Measurements from ENCODE around the gene CNKSR1. TPM values are rescaled to one million over a fixed set of nuclear protein-coding genes. Genes with fewer than 3 reads are reported as not detected.

Gene CNKSR1
- total RNA-seq, 1 donor from 2014 or later: 21.9 TPM

DNA sequence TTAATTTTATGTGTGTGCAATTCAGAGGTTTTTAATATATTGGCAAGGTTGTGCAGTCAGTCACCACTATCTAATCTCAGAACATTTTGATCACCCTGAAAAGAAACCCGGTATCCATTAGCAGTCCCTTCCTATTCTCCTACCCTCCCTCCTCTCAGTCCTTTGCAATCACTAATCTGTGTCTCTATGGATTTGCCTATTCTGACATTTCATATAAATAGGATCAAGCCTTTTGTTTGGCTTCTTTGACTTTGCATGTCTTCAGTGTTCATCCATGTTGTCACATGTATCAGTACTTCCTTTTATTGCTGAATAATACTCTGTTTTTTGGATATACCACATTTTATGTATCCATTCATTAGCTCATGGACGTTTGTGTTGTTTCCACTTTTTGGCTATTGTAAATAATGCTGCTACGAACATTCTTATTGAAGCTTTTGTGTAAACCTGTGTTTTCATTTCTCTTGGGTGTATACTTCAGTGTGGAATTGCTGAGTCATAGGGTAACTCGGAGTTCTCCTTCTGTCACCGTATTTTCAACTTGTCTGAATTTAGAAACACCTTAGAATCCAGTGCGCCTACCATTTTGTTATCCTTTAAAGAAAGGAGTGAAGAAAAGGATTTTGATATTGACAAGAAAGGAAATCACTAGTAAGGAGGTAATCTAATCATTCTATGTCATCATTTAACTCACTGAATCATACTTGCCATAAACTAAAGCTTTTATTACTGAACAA lies 60.1 kb downstream of the CNKSR1 start:
- Histone ChIP-seq H3K27me3 (no peaks in the 10 kb centered on the region), H3K4me3 (no peak overlapping the region), H3K9me3 (no peaks in the 10 kb centered on the region), H3K36me3 (no peaks in the 10 kb centered on the region), H3K27ac (no peak overlapping the region), H3K4me1 (peaks cover 6% of the 10 kb centered on the region)
- TF ChIP-seq POLR2AphosphoS5 (IDR thresholded peaks at IDR 0.05; ENCODE audit: insufficient read depth in 1 of 2, low read depth in 1 of 2) (peak in 1 of 2 donors; percentile 74), POLR2A (IDR thresholded peaks at IDR 0.05) (no peak)
- no peak for DNase-seq (ENCODE audit: extremely low spot score in 2 of 2)
- intact Hi-C loops (cut with DNase I): no loop called here

Other genes starting within 250 kb of the CNKSR1 start
- 7.1 TPM for gene PAFAH2, start 179.4 kb upstream of the CNKSR1 start, total RNA-seq
- gene EXTL1, start 155.7 kb upstream of the CNKSR1 start, total RNA-seq: 0.74 TPM
- not detected for gene SLC30A2, start 131.4 kb upstream of the CNKSR1 start, total RNA-seq
- gene TRIM63, start 109.9 kb upstream of the CNKSR1 start, total RNA-seq: not detected
- 5.6 TPM for gene PDIK1L, start 65.7 kb upstream of the CNKSR1 start, total RNA-seq
- 4.2 TPM for gene FAM110D, start 18.4 kb upstream of the CNKSR1 start, total RNA-seq
- gene C1orf232, start 8.5 kb upstream of the CNKSR1 start, total RNA-seq: not detected
- gene ZNF593, start 7.6 kb upstream of the CNKSR1 start, total RNA-seq: 18.7 TPM
- gene ZNF593OS, start 5.7 kb upstream of the CNKSR1 start, total RNA-seq: not detected
- not detected for gene CATSPER4, start 13.1 kb downstream of the CNKSR1 start, total RNA-seq
- gene CEP85, start 56.7 kb downstream of the CNKSR1 start, total RNA-seq: 9.1 TPM
- gene SH3BGRL3, start 102.6 kb downstream of the CNKSR1 start, total RNA-seq: 115 TPM
- gene UBXN11, start 129.1 kb downstream of the CNKSR1 start, total RNA-seq: 7.1 TPM
- gene CD52, start 140.5 kb downstream of the CNKSR1 start, total RNA-seq: 8.1 TPM
- gene CRYBG2, start 176.6 kb downstream of the CNKSR1 start, total RNA-seq: 67.0 TPM
- not detected for gene ZNF683, start 195.3 kb downstream of the CNKSR1 start, total RNA-seq
- not detected for gene LIN28A, start 233.3 kb downstream of the CNKSR1 start, total RNA-seq